Astrocyte of the cerebellum (primary cell): ENCODE data around the gene STRN.
"Not testable (repeated sequence)": the region's sequence is repeated elsewhere in the genome, so short reads cannot be mapped to it uniquely, and the experiment has no call there.

Experiments used
- DNase-seq: peaks from one replicate; pipeline ENCODE4 v3.0.0-alpha.2; 2011; ENCODE audit warnings: low read depth
- H3K4me3 ChIP-seq: 2 replicates; pipeline ENCODE4 v1.5.1; 2011; ENCODE audit warnings: mild to moderate bottlenecking, low read depth, low read length, moderate library complexity
- CTCF ChIP-seq: IDR thresholded peaks from 2 replicates; pipeline ENCODE4 v1.5.1; 2012; ENCODE audit warnings: low read length, low read depth, moderate library complexity, mild to moderate bottlenecking; ENCODE audit errors: missing control alignments
- in situ Hi-C: cut with HindIII; loops from 2 replicates; pipeline ENCODE4 v1.10.0; 2017; ENCODE audit warnings: low sequenced_read_pairs

STRN gene

GRCh38 chr2:36906277-36906676, 60.1 kb downstream of the STRN start:
- no peak for TF ChIP-seq CTCF
- in situ Hi-C loops, result no loop called here
- no peak for DNase-seq
- H3K4me3 ChIP-seq, result no peak overlapping the region

- no peak for TF ChIP-seq CTCF
- in situ Hi-C loops, result no loop called here
- H3K4me3 ChIP-seq, result no peak overlapping the region
- DNase-seq, result no peak
Measured at GRCh38 chr2:36904636-36905035, 61.7 kb downstream of the STRN start.

- in situ Hi-C loops, result no loop called here
Measured at GRCh38 chr2:36902385-36903120, 63.8 kb downstream of the STRN start.

GRCh38 chr2:36892805-36893204, 73.5 kb downstream of the STRN start:
- DNase-seq, result no peak
- no peak overlapping the region for H3K4me3 ChIP-seq
- in situ Hi-C loops, result no loop called here
- TF ChIP-seq CTCF, result no peak

More at GRCh38 chr2:36902385-36903120, 63.8 kb downstream of the STRN start:
- no peak for DNase-seq
- no peak for TF ChIP-seq CTCF
- H3K4me3 ChIP-seq, result no peak overlapping the region

GRCh38 chr2:36889795-36890194, 76.5 kb downstream of the STRN start:
- peak; percentile 63 for DNase-seq
- TF ChIP-seq CTCF, result no peak
- in situ Hi-C loops, result loop anchor here (5.0 kb wide), 1 partner anchor 37 kb away; no protein-coding TSS in a partner anchor
- H3K4me3 ChIP-seq, result peak overlapping the region; percentile 0

- in situ Hi-C loops, result loop anchor here (5.0 kb wide), 1 partner anchor 35 kb away; no protein-coding TSS in a partner anchor
- H3K4me3 ChIP-seq, DNase-seq: not testable (repeated sequence)
Measured at GRCh38 chr2:36887095-36887494, 79.2 kb downstream of the STRN start.

GRCh38 chr2:36886664-36887063, 79.7 kb downstream of the STRN start:
- no peak for TF ChIP-seq CTCF
- in situ Hi-C loops, result loop anchor here (5.0 kb wide), 1 partner anchor 34 kb away; no protein-coding TSS in a partner anchor

More at GRCh38 chr2:36886664-36887063, 79.7 kb downstream of the STRN start:
- no peak overlapping the region for H3K4me3 ChIP-seq
- DNase-seq, result no peak
